ENCODE measurements around the gene RAB4B. TPM values are rescaled to one million over a fixed set of nuclear protein-coding genes. Genes with fewer than 3 reads are reported as not detected.
A peak's percentile ranks its signal among the peaks of the same experiment; 100 is the strongest.
"Not testable (repeated sequence)": the region's sequence is repeated elsewhere in the genome, so short reads cannot be mapped to it uniquely, and the experiment has no call there.

RAB4B gene
- total RNA-seq, 6 donors from 2014 or later = 39.9 to 78.5 (median 58.6) TPM

DNA sequence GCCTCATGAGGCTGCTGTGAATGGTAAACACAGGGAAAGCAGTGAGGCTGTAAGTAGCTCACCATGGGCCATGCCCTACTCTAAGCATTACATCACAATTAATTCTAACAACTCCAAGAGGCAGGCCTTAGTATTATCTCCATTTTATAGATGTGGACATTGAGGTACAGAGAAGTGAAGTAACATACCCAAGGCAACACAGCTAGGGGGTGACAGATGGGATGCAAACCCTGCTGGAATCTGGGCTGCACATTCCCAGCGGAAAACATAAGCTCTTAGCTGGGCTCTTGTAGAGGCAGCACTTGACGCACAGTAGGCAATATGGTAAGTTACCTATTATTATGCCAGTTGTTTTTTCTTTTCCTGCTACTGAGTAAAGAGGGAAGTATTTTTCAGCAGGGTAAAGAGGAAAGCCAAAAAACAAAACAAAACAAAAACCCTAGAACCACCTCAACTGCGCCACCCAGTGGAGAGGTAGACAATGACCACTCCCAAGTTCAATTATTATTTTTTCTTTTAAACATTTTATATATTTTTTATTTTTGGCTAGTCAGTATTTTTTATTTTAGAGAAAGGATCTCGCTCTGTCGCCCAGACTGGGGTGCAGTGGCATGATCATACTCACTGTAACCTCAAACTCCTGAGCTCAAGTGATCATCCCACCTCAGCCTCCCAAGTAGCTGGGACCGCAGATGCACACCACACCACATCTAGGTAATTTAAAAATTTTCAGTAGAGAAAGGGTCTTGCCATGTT is 41.6 kb downstream of the RAB4B start:
- 38 to 39% methylated on average over 6 of the region's 6 CpGs for WGBS, 2 donors
- not testable (repeated sequence) for H3K27me3 ChIP-seq, H3K36me3 ChIP-seq, H3K4me3 ChIP-seq, H3K9me3 ChIP-seq, DNase-seq
- ATAC-seq (ENCODE audit: low FRiP score in 2 of 2) = peak; percentile 77 to 82
- peak in 1 of 4 donors; percentile 24 for TF ChIP-seq POLR2A (IDR thresholded peaks at IDR 0.05)
- TF ChIP-seq, protein P1, sequence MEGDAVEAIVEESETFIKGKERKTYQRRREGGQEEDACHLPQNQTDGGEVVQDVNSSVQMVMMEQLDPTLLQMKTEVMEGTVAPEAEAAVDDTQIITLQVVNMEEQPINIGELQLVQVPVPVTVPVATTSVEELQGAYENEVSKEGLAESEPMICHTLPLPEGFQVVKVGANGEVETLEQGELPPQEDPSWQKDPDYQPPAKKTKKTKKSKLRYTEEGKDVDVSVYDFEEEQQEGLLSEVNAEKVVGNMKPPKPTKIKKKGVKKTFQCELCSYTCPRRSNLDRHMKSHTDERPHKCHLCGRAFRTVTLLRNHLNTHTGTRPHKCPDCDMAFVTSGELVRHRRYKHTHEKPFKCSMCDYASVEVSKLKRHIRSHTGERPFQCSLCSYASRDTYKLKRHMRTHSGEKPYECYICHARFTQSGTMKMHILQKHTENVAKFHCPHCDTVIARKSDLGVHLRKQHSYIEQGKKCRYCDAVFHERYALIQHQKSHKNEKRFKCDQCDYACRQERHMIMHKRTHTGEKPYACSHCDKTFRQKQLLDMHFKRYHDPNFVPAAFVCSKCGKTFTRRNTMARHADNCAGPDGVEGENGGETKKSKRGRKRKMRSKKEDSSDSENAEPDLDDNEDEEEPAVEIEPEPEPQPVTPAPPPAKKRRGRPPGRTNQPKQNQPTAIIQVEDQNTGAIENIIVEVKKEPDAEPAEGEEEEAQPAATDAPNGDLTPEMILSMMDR (IDR thresholded peaks at IDR 0.05) = peak; percentile 63 to 90 (median 70)
- peak overlapping the region; percentile 53 to 69 (median 60) for H3K27ac ChIP-seq
- H3K4me1 ChIP-seq = peaks cover 26 to 39% (median 32%) of the 10 kb centered on the region in 4 donors

DNA sequence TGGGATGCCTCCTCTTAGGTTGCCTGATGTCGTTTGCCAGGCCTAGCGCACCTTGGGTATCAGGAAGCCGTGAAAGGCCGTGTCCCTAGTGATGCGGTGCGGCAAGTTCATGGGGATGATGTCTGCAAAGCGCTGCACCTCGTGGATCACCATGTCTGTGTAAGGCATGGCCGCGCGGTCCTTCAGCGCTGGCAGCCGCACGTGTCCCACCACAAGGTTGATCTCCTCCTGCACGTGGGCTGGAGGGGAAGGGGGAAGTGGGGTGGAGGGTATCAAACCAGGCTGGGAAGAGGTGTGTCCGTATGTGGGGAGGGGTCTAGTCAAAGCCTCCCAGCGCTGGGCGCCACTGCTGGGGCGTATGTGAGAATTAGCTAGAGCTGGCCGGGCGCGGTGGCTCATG is 44.1 kb downstream of the RAB4B start:
- peaks cover 26 to 42% (median 33%) of the 10 kb centered on the region in 4 donors for H3K4me1 ChIP-seq
- H3K27ac ChIP-seq = peak overlapping the region in 3 of 4 donors; percentile 46 to 75 (median 54)
- H3K27me3 ChIP-seq = no peaks in the 10 kb centered on the region
- no peak for TF ChIP-seq POLR2AphosphoS5 (IDR thresholded peaks at IDR 0.05)
- TF ChIP-seq, protein P1 (IDR thresholded peaks at IDR 0.05) = no peak
- TF ChIP-seq EP300 (IDR thresholded peaks at IDR 0.05) = no peak
- no peak for TF ChIP-seq POLR2A (IDR thresholded peaks at IDR 0.05)
- ATAC-seq (ENCODE audit: low FRiP score in 2 of 2) = no peak
- H3K9me3 ChIP-seq = no peaks in the 10 kb centered on the region
- peak in 1 of 2 donors; percentile 53 for DNase-seq
- no peak overlapping the region for H3K4me3 ChIP-seq
- WGBS, 2 donors = 87 to 88% methylated on average over 13 to 22 of the region's 22 CpGs
- peaks cover 0 to 7% (median 3%) of the 10 kb centered on the region in 4 donors for H3K36me3 ChIP-seq

DNA sequence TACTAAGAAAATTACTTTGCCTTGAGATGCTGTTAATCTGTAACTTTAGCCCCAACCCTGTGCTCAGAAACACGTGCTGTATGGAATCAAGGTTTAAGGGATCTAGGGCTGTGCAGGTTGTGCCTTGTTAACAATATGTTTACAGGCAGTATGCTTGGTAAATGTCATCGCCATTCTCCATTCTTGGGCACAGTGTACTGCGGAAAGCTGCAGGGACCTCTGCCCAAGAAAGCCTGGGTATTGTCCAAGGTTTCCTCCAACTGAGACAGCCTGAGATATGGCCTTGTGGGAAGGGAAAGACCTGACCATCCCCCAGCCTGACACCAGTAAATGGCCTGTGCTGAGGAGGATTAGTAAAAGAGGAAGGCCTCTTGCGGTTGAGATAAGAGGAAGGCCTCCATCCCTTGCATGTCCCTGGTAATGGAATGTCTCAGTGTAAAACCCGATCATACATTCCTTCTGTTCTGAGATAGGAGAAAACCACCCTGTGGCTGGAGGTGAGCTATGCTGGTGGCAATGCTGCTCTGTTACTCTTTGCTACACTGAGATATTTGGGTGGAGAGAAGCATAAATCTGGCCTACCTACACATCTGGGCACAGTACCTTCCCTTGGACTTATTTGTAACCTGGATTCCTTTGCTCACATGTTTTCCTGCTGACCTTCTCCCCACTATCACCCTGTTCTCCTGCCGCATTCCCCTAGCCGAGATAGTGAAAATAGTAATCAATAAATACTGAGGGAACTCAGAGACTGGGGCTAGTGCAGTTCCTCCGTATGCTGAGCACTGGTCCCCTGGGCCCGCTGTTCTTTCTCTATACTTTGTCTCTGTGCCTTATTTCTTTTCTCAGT is 44.9 kb downstream of the RAB4B start:
- H3K4me3 ChIP-seq; H3K27me3 ChIP-seq; H3K9me3 ChIP-seq; ATAC-seq (ENCODE audit: low FRiP score in 2 of 2): not testable (repeated sequence)
- Histone ChIP-seq H3K4me1 (peaks cover 26 to 42% (median 33%) of the 10 kb centered on the region in 4 donors), H3K36me3 (peaks cover 0 to 13% (median 6%) of the 10 kb centered on the region in 4 donors), H3K27ac (peak overlapping the region; percentile 35 to 75 (median 52))
- peak in 1 of 2 donors; percentile 55 for DNase-seq
- WGBS, 2 donors = 70 to 72% methylated on average over 9 of the region's 9 CpGs

DNA sequence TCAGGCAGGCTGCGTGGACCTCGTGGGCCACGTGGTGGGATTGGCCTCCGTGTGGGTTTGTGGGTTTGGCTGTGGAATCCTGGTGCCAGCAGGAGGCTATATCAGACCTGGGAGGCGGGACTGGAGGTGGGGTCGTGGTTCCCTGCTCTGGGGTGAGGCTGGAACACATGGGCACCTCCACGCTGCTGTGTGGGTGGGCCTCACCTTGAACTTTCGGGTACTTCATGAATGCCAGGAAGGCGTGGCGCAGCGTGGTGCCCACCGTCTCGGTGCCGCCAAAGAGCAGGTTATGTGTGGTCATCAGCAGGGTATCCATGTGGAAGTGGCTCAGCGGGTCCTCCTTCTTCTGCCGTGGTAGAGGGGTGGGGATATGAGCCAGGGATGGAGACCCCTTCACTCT is 46.9 kb downstream of the RAB4B start:
- not testable (repeated sequence) for H3K9me3 ChIP-seq; H3K27ac ChIP-seq; H3K4me3 ChIP-seq; H3K27me3 ChIP-seq; ATAC-seq (ENCODE audit: low FRiP score in 2 of 2)
- DNase-seq = peak in 1 of 2 donors; percentile 67
- peaks cover 0 to 15% (median 6%) of the 10 kb centered on the region in 4 donors for H3K36me3 ChIP-seq
- WGBS, 2 donors = 91% methylated on average over 9 to 16 of the region's 16 CpGs
- peaks cover 10 to 25% (median 15%) of the 10 kb centered on the region in 4 donors for H3K4me1 ChIP-seq

DNA sequence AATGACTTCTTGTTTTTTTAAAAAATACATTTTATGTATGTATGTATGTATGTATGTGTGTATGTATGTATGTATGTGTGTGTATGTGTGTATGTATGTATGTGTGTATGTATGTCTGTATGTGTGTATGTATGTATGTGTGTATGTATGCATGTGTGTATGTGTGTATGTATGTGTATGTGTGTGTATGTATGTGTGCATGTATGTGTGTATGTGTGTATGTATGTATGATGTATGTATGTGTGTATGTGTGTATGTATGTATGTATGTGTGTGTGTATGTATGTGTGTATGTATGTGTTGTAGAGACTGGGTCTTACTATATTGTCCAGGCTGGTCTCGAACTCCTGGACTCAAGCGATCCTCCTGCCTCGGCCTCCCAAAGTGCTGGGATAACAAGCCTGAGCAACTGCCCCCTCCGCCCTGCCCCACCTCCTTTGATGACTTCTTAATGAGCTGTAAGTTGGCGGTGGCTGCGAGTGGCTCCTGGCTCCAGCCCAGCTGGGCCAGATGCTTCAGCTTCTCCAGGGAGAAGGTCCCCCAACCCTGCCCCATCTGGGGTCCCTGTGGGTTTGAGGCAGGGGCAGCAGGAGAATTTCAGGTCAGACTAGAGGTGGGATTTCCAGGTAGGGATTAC is 47.5 kb downstream of the RAB4B start:
- H3K9me3 ChIP-seq; ATAC-seq (ENCODE audit: low FRiP score in 2 of 2); H3K27ac ChIP-seq; DNase-seq; H3K4me3 ChIP-seq; H3K27me3 ChIP-seq: not testable (repeated sequence)
- peaks cover 0 to 15% (median 6%) of the 10 kb centered on the region in 4 donors for H3K36me3 ChIP-seq
- 92% methylated on average over 6 of the region's 6 CpGs; no CpG with 5 or more reads in 1 of the 2 donors for WGBS, 2 donors
- peaks cover 9 to 25% (median 14%) of the 10 kb centered on the region in 4 donors for H3K4me1 ChIP-seq

DNA sequence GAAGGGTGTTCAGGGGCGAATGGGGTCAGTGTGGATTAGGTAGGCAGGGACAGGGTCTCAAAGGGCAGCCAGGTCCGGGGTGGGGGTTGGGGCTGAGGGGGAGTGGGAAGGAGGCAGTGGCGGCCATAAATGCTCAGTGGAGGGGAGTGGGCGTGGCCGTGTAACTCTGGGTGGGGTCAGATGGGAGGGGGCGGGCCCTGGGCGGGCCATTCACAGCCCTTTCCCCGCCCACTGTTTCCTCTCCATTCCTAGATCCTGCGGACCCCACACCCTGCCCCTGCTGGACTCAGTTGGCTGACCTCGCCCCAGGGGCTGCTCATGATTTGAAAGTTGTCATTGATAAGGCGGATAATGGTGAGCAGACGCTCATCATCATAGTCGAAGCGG is 48.3 kb downstream of the RAB4B start:
- not testable (repeated sequence) for H3K27ac ChIP-seq

More for the DNA sequence above, 48.3 kb downstream of the RAB4B start:
- DNase-seq, H3K9me3 ChIP-seq, H3K27me3 ChIP-seq, H3K4me3 ChIP-seq: not testable (repeated sequence)
- peaks cover 9 to 25% (median 17%) of the 10 kb centered on the region in 4 donors for H3K4me1 ChIP-seq
- peaks cover 0 to 15% (median 6%) of the 10 kb centered on the region in 4 donors for H3K36me3 ChIP-seq
- ATAC-seq (ENCODE audit: low FRiP score in 2 of 2) = peak in 1 of 2 donors; percentile 13
- WGBS, 2 donors = 87 to 95% methylated on average over 8 to 9 of the region's 14 CpGs
